NAMALWA (cell line): ENCODE results near the gene STS.

Experiments
- DNase-seq: peaks from one replicate; pipeline ENCODE4 v3.0.0-alpha.2; 2015; ENCODE audit warnings: low spot score

STS gene

DNA sequence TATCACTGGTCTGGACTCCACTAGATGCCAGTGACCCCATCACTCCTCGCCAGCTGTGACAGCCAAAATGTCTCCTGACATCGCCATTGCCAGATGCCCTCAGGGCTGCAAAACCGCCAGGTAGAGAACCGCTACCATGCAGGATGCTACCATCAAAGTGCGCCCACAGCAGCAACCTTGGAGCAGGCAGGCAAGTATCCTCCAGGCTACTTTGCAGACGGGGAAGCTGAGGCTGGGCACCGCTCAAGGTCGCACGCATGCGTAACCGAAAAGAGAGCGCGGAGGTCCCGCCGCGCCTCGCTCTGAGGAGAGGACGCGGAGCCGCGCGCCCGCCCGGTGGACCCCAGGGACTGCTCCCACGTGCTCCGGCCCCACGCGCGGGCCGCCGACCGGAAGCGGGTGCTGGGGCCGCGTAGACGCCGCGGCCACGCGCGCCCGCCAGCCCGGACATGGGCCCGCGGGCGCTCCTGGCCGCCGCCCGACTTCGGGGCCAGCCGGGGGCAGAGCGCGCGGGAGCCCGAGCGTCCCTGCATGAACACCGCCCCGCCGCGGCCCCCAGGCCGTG lies at the start of gene STS:
Gene STS, plus strand, starts transcription at position 300 of the 565 bp plus-strand sequence. CDS start 105,488 bp downstream, outside the sequence.
- DNase-seq: peak; percentile 58

GRCh38 chrX:7100022-7100421 lies 47.5 kb upstream of the STS start:
- no peak for DNase-seq

DNA sequence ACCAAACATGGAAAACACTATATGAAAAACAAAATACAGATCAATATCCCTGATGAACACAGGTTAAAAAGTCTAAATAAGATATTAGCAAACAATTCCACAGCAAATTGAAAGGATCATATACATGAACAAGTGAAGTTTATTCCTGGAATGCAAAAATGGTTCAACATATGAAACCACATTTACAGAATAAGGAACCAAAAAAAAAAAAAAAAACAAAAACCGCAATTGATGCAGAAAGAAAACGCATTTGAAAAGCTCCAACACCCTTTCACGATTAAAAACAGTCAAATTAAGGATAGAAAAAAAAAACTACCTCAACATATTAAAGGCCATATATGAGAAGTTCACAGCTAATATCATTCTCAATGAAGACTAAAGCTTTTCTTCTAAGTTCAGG lies 45.4 kb upstream of the STS start:
- no peak for DNase-seq

GRCh38 chrX:7106649-7107048 lies 40.9 kb upstream of the STS start:
- no peak for DNase-seq

DNA sequence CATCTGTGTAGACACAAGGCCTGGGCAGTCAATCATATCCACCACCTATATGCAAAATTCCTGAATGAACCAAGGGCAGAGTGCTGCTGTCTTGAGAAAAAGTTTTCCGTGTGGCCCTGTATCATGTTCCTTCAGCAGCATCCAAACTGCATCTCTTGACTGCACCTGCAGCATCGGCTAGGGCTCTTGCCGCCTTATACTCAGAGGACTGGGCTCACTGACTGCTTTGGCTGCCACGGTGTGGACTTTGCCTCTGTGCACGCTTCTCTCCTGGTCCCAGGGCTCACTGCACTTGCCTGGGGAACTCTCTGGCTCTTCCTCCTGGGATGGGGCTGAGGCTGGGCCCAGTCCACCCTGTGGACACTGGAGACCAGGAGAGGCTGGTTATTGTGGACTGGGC lies 39.5 kb upstream of the STS start:
- DNase-seq: no peak

- peak; percentile 40 for DNase-seq
These were observed 38.4 kb upstream of the STS start for GRCh38 chrX:7109049-7109531.

DNA sequence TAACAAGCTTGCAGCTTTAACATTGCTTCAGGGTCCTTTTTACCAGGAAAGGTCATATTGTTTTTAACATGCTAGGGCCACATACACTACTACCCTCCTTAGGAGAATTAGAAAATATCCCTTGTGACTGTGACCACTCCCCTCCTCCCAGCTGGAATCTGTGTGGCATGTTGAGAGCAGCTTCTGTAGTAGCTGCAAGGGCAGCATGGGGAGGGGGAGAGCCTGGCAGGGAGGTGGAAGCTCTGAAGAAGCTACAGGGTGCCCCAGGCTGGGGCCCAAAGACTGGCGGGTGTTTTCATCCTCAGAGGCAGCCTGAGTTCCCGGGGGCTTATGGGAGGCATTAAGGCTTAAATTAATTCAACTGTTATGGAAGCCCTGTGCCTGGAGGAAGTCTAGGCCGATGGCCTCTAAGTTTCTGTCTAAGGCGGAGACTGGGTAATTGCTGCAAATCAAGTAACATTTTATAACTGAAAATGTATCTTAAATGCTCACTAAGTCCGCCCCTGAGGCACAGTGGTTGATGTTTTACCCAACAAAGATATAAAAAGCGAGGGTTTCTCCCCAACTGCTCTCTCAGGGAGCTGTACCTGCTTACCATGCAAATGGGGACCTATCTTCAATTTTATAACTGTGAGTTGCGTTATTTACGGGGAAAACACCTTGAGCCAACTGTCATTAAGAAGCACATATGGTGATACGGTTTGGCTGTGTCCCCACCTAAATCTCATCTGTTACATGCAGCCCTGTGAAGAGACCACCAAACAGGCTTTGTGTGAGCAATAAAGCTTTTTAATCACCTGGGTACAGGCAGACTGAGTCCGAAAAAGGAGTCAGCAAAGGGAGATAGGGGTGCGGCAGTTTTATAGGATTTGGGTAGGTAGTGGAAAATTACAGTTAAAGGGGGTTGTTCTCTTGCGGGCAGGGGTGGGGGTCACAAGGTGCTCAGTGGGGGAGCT lies 37.4 kb upstream of the STS start:
- DNase-seq: peak; percentile 58

- DNase-seq: peak; percentile 87
These were observed 36.7 kb upstream of the STS start for GRCh38 chrX:7110821-7111276.

DNA sequence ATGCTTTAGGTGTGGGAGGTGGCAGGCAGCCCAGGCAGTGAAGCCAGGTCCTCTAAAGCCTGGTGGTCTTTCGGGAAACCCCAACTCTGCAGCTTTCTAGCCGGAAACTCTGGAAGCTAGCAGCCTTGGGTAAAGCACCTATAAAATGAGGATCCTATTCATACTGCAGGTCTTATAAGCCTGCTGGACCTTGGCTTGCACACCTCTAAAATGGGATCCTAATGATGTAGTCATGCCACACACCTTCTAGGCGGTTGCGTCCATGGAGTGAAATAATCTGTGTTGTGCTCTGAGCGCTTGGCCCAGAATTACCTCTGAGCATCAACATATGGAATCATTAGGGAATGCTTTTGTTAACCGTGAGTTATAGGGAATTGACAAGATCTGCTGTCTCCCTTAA lies 36.0 kb upstream of the STS start:
- DNase-seq: peak; percentile 16

DNA sequence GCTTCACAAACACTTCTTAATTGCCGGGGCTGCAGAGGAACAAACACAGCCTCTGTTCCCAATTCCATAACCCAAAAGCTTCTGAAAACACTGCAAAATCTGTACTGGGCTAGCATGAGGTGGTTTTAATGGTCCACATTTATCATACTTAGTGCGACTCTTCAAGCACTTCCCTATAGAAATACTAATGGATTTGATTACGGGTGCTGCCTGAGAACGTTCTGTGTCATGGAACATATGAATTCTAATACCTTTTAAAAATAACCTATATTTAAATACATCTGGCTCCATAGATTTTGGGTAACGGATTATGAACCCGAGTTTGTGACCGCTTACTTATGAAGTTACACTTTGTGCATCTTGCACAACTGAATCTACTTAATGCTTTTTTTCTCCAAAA lies 35.4 kb upstream of the STS start:
- no peak for DNase-seq

GRCh38 chrX:7115557-7115956 lies 32.0 kb upstream of the STS start:
- DNase-seq: peak; percentile 13

GRCh38 chrX:7116081-7116480 lies 31.4 kb upstream of the STS start:
- DNase-seq: no peak

GRCh38 chrX:7117587-7117986 lies 29.9 kb upstream of the STS start:
- peak; percentile 23 for DNase-seq

DNA sequence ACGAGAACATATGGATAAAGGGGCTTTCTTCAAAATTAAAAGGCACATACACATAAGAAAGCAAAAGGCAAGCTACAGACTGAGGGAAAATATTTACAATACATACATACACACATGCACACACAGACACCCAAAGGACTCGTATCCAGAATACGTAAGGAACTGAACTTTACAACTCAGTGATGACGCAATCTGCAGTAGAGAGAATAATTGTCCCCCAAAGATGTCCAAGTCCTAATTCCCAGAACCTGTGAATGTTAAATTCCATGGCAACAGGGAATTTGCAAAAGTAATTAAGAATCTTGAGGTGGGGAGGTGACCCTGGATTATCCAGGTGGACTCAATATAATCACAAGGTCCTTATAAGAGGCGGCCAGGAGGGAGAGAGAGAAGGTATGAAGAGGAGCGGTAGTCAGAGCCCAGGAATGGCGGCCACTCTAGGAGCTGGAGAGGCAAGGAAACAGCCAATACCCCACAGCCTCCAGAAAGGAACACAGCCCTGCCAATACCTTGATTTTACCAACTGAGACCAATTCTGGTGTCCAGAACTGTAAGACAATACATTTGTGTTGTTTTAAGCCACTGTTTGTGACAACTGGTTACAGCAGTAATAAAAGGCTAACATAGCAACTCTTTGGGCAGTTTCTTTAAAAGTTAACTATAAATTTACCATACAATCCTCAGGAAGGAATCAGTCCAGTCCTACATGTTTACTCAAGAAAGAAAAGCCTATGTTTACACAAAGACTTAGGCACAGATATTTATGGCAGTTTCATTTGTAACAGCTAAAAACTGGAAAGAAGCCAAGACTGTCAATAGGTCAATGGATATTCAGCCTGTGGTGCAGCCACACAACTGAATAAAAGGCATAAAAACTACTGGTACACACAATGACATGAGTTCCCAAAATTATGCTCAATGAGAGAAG lies 27.3 kb upstream of the STS start:
- peak; percentile 21 for DNase-seq

GRCh38 chrX:7120878-7121219 lies 26.7 kb upstream of the STS start:
- DNase-seq: no peak

GRCh38 chrX:7127056-7127455 lies 20.5 kb upstream of the STS start:
- DNase-seq: no peak

GRCh38 chrX:7131621-7132020 lies 15.9 kb upstream of the STS start:
- no peak for DNase-seq

DNA sequence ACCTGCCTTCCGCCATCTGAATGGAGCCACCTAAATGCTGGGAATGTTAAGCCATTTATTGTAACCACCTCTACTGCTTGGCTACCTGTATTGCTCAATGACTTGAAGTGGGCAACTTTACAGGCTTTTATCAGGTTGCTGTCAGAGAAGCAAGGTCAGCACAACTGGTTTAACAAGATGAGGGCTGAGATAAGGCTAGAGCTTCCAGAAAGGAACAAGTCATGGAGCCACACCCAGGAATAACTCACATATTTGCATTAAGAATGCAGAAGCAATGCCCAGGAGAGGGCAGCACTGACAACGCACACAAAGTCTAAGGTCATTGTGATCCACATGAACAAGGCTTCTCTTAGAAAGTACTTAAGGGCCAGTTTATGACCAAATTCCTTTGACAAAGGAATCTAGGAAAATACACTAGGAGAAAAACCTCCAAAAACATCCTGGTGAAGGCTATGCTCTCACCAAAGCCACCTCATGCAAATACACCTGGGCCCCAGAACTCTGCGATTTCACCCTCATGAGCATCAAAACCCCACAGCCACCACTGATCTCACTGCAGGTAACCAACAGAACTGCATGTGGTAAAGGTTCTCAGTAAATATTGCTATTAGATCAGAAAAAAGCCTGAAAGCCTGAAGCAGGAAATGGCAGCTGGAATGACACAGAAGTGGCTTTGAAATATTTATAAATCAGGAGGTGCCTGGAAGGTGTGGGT lies 15.0 kb upstream of the STS start:
- DNase-seq: peak; percentile 60

- DNase-seq: no peak
These were observed 14.5 kb upstream of the STS start for GRCh38 chrX:7133050-7133440.

DNA sequence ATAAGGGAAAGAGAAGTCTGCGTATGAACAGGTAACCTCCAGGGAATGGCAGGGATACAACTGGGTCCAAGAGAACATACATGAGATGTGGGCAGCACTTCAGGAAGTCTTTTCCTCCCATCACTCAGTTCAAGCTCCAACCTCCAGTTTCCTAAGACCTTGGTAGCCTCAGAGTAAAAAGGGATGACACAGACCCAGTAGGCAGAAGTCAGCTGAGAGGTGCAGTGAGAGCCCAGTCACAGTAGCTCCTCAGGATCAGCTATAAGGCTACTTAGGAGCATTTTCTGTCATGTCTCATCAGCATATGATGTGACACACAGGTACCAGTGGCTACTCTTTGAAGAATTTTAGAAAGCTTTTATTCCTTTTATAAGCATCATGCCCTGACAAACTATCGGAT lies 12.5 kb upstream of the STS start:
- DNase-seq: no peak

GRCh38 chrX:7139202-7140081 lies 8.1 kb upstream of the STS start:
- no peak for DNase-seq
